Measurements from ENCODE around the gene WDR31.
"Not testable (repeated sequence)": the region's sequence is repeated elsewhere in the genome, so short reads cannot be mapped to it uniquely, and the experiment has no call there.

Gene WDR31

DNA sequence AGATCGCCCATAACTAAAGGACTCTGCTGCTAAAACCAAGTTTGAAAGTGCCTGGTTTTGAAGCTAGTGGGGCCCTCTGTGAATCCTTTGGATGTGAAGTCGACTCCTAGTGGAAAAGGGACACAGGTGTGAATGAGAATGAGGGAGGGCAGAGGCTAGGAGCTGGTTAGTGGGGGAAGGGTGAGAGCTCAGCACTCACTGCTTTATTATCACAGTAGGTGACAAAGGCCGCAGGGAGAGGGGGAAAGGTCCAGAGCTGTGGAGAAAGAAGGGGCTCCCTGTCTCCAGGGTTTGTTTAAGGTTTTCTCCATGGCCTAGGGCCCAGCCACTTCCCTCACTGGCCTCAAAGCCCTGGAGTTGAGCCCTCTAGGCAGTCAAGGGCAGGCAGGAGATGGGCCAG lies 33.2 kb upstream of the WDR31 start:
- H3K27me3 Mint-ChIP-seq, result no peaks in the 10 kb centered on the region
- no peaks in the 10 kb centered on the region for H3K36me3 Mint-ChIP-seq
- no peak overlapping the region for H3K27ac Mint-ChIP-seq
- peaks cover 10% of the 10 kb centered on the region for H3K4me1 Mint-ChIP-seq
- H3K9me3 Mint-ChIP-seq, result no peaks in the 10 kb centered on the region
- H3K4me3 Mint-ChIP-seq, result no peak overlapping the region

DNA sequence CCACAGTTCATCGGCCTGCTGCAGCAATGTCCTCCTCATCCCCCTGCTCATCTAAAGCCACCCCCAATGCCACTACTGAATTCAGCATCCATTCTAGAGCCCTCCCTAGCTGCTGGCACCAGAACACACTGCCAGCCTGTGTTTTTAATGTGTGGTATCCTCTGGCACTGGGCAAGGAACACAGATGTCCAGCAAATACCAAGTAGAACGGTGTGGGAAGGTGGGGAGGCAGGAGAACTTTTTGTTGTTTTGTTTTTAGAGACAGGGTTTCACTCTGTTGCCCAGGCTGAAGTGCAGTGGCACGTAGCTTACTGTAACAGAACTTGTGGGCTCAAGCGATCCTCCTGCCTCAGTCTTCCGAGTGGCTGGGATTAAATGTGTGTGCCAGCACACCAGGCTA lies 32.0 kb upstream of the WDR31 start:
- no peaks in the 10 kb centered on the region for H3K9me3 Mint-ChIP-seq
- H3K36me3 Mint-ChIP-seq, result no peaks in the 10 kb centered on the region
- H3K27ac Mint-ChIP-seq, result no peak overlapping the region
- no peaks in the 10 kb centered on the region for H3K27me3 Mint-ChIP-seq
- no peak overlapping the region for H3K4me3 Mint-ChIP-seq
- H3K4me1 Mint-ChIP-seq, result peaks cover 10% of the 10 kb centered on the region

DNA sequence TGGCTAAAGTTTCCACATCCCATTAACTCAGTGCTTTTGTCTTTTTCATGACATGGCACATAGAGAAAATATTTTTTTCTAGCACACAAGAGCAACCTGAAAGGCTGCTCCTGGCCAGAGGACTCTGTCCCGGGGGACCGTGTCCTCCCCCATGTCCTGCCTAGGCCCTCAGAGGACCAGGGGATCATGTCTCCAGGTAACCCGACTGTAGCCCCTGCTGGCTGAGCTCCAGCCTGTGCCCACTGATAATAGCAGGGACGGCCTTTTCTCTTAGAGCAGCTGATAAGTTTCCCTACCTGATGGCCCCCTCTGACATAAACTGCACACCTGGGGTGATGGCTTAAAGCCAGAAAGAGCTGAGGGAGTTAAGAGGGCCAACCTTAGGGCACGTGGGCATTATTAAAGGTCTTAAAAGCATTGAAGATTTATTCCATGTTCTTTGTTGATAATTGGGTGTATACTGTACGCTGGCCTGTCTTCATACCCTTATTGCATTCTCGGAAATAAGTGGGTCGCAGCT lies 30.8 kb upstream of the WDR31 start:
- Mint-ChIP-seq H3K9me3 (no peaks in the 10 kb centered on the region), H3K27me3 (no peaks in the 10 kb centered on the region), H3K4me1 (peaks cover 10% of the 10 kb centered on the region), H3K27ac (no peak overlapping the region), H3K4me3 (no peak overlapping the region), H3K36me3 (no peaks in the 10 kb centered on the region)

DNA sequence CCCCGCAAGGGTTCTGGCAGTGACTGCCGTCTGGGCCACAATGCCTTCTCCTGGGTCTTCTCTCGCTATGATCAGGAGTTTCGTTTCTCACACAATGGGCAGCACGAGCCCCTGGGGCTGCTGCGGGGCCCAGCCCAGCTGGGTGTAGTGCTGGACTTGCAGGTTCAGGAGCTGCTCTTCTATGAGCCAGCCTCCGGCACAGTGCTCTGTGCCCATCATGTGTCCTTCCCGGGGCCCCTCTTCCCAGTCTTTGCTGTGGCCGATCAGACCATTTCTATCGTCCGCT lies 29.7 kb upstream of the WDR31 start:
- no peak overlapping the region for H3K4me3 Mint-ChIP-seq
- H3K27ac Mint-ChIP-seq, result no peak overlapping the region
- H3K36me3 Mint-ChIP-seq, result no peaks in the 10 kb centered on the region
- H3K27me3 Mint-ChIP-seq, result no peaks in the 10 kb centered on the region
- H3K9me3 Mint-ChIP-seq, result no peaks in the 10 kb centered on the region
- no peaks in the 10 kb centered on the region for H3K4me1 Mint-ChIP-seq

DNA sequence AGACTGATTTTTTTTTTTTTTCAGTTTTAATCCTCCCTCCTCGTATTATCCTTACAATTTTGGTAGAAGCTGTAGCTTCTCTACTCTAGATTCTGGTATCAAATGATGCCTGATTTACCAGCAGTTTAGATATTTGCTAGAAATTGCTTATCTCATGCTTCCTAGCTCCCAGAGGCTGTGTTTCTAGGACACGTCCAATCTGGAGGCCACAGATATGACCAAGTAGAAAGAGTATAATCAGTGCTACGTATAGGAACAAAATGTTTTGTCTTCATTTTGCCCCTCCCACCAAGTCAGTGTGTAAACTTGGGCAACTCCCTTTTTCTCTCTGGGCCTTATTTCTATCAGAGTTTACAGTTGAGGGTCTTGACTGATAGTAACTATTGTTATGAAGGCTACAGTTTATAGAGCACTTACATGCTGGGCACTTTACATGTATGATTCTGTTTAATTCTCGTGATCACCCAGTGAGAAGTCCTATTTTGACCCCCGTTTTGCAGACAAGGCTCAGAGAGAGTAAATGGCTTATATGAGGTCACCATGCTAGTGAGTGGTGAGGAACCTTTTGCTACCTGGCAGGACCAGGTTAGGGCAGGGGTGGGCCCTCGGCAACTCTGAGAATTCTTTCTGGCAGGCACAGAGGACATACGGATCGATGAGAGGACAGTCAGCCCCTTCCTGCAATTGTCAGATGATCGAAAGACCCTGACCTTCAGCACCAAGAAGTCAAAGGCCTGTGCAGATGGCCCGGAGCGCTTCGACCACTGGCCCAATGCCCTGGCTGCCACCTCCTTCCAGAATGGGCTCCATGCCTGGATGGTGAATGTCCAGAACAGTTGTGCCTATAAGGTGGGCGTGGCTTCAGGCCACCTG lies 29.1 kb upstream of the WDR31 start:
- Mint-ChIP-seq H3K27me3 (no peaks in the 10 kb centered on the region), H3K9me3 (no peaks in the 10 kb centered on the region), H3K4me3 (no peak overlapping the region), H3K27ac (no peak overlapping the region), H3K36me3 (no peaks in the 10 kb centered on the region), H3K4me1 (no peaks in the 10 kb centered on the region)

DNA sequence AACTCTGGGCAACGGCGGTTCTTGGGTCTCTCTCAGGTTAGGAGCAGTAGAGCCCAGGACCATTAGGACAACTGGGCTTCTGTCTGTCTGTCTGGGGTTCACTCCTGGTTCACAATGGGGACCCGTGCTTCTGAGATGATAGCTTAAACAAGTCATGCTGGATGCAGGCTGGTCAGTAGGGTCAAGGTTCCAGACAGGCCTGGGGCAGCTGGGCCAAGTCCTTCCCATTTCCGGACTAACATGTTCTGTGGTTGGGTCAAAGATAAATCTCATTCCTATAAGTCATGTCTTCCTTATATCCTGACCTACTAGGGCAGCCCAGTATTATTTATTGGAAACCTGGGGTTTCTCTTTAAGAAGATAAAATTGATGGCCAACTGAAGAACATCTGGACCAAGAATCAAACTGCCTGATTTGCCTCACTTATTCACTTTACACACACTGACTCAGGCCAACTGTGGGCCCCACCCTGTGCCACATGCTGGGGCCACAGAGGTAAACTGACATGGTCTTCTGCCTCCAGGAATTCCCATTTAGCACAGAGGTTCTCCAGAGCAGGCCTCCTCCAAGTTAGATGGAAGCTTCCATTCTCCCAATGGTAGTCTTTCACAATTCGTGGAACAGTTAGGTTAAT lies 28.4 kb upstream of the WDR31 start:
- Mint-ChIP-seq H3K27me3 (no peaks in the 10 kb centered on the region), H3K27ac (peak overlapping the region; percentile 70), H3K4me1 (no peaks in the 10 kb centered on the region), H3K4me3 (no peak overlapping the region), H3K36me3 (no peaks in the 10 kb centered on the region), H3K9me3 (no peaks in the 10 kb centered on the region)

DNA sequence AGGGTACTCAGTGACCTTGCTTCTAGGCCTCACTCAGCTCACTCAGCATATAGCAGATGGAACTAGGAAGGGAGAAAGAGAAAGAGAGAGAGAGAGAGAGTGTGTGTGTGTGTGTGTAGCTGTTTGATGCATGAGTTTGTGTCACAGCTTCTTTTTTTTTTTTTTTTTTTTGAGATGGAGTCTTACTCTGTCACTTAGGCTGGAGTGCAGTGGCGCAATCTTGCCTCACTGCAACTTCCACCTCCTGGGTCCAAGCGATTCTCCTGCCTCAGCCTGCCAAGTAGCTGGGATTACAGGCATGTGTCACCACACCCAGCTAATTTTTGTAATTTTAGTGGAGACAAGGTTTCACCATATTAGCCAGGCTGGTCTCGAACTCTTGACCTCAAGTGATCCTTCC lies 25.6 kb upstream of the WDR31 start:
- H3K27ac Mint-ChIP-seq, H3K9me3 Mint-ChIP-seq, H3K36me3 Mint-ChIP-seq, H3K4me1 Mint-ChIP-seq, H3K27me3 Mint-ChIP-seq, H3K4me3 Mint-ChIP-seq: not testable (repeated sequence)

DNA sequence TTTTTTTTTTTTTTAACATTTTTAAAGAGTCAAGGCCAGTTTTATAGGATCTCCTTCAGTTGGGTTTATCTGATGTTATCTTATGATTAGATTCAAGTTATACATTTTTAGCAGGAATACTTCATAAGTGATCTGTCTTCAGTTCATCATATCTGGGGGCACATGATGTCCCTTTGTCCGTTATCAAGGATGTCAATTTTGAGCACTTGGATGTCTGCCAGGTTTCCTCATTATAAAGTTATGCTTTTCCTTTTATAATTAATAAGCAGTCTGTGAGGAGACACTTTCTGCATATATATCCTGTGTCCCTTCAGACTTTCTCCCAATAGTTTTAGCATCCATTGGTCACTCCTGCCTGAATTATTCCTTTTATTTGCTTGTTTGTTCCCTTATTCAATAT lies 24.9 kb upstream of the WDR31 start:
- Mint-ChIP-seq H3K27me3 (no peaks in the 10 kb centered on the region), H3K36me3 (no peaks in the 10 kb centered on the region), H3K4me3 (no peak overlapping the region), H3K4me1 (peaks cover 4% of the 10 kb centered on the region), H3K27ac (no peak overlapping the region), H3K9me3 (no peaks in the 10 kb centered on the region)

DNA sequence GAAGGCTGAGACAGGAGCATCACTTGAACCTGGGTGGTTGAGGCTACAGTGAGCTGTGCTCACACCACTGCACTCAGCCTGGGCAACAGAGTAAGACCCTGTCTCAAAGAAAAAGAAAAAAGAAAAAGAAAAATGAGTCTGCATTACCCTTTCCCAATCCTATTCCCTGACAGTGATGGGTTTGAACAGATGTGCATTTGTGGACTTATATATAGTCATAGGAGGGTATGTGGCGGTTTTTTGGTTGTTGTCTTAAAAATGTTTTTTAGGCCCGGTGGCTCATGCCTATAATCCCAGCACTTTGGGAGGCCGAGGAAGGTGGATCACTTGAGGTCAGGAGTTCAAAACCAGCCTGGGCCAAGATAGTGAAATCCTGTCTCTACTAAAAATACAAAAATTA lies 23.3 kb upstream of the WDR31 start:
- H3K4me3 Mint-ChIP-seq, result no peak overlapping the region
- H3K27ac Mint-ChIP-seq, result no peak overlapping the region
- H3K4me1 Mint-ChIP-seq, result peaks cover 4% of the 10 kb centered on the region
- no peaks in the 10 kb centered on the region for H3K36me3 Mint-ChIP-seq
- H3K9me3 Mint-ChIP-seq, result no peaks in the 10 kb centered on the region
- no peaks in the 10 kb centered on the region for H3K27me3 Mint-ChIP-seq

DNA sequence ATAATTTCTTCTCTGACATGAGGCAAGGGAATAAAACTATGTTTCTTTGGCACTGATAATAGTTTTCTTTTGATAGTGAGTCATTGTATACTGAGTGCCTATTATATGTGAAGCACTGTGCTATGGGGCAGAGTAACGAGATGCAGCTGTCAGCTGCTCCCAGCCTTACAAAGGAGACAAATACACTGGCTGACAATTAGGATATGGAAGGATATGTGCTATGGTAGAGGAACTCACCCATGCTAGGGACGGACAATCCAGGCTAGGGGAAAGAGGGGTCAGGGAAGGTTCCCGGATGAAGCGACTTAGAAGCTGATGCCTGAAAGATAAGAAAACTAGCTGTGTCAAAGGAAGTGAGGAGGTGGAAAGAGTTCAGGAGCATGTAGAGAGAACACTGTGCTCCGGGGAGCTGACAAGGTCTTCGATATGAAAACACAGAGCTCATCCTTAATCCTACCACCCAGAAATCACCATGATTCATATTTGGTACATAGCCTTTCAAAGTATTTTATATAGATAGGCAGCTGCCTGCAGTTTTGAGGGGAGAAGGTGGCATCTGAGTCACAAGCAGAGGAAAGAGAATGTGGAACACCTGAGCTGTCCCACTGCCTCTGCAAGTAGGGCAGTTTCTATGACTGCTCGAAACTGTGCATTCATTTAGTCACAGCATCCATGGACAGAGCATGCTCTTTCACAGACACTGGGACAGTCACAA lies 21.4 kb upstream of the WDR31 start:
- no peaks in the 10 kb centered on the region for H3K27me3 Mint-ChIP-seq
- H3K36me3 Mint-ChIP-seq, result no peaks in the 10 kb centered on the region
- H3K4me1 Mint-ChIP-seq, result peaks cover 4% of the 10 kb centered on the region
- H3K9me3 Mint-ChIP-seq, result no peaks in the 10 kb centered on the region
- no peak overlapping the region for H3K27ac Mint-ChIP-seq
- H3K4me3 Mint-ChIP-seq, result no peak overlapping the region

DNA sequence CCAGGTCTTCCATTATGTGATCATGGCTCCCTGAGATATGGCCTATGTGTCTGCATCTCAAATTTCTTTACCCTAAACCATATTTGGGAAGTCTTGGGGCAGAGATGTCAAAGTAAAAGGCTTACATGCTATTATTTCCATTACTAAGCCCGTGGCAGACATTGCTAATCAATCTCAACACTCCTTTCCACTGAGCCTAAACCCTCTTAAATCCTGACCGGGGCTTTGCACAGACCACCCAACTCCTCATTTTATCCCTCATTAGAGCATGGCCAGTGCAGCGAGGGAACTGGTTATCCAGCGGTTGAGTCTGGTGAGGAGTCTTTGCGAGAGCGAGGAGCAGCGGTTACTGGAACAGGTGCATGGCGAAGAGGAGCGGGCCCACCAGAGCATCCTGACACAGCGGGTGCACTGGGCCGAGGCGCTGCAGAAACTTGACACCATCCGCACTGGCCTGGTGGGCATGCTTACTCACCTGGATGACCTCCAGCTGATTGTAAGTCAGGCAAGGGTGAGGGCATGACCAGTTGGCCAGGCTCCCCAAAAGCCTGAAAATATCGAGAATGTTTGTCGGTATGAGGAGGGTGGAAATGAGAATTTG lies 20.3 kb upstream of the WDR31 start:
- no peaks in the 10 kb centered on the region for H3K9me3 Mint-ChIP-seq
- H3K27me3 Mint-ChIP-seq, result no peaks in the 10 kb centered on the region
- no peak overlapping the region for H3K4me3 Mint-ChIP-seq
- H3K27ac Mint-ChIP-seq, result no peak overlapping the region
- no peaks in the 10 kb centered on the region for H3K36me3 Mint-ChIP-seq
- H3K4me1 Mint-ChIP-seq, result peaks cover 4% of the 10 kb centered on the region

DNA sequence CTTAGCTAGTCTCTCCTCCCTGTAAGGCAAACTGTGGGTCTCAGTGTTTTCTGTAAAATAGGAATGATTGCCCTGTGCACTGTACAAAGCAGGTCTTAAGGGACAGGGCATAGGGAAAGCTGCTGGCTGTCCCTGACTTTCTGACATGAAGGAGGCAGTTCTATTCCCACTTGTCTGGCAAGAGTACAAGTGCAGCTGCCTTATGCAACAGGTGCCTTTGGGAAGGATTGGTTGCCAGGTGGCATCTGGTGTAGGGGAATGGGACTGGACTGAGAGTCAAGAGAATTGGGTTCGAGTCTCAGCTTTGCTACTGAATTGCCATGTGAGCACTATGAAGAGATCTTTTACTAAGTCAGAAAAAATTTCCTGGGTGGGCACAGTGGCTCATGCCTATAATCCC lies 19.3 kb upstream of the WDR31 start:
- no peaks in the 10 kb centered on the region for H3K9me3 Mint-ChIP-seq
- H3K36me3 Mint-ChIP-seq, result no peaks in the 10 kb centered on the region
- H3K27ac Mint-ChIP-seq, result no peak overlapping the region
- H3K4me3 Mint-ChIP-seq, result no peak overlapping the region
- H3K27me3 Mint-ChIP-seq, result no peaks in the 10 kb centered on the region
- peaks cover 4% of the 10 kb centered on the region for H3K4me1 Mint-ChIP-seq

DNA sequence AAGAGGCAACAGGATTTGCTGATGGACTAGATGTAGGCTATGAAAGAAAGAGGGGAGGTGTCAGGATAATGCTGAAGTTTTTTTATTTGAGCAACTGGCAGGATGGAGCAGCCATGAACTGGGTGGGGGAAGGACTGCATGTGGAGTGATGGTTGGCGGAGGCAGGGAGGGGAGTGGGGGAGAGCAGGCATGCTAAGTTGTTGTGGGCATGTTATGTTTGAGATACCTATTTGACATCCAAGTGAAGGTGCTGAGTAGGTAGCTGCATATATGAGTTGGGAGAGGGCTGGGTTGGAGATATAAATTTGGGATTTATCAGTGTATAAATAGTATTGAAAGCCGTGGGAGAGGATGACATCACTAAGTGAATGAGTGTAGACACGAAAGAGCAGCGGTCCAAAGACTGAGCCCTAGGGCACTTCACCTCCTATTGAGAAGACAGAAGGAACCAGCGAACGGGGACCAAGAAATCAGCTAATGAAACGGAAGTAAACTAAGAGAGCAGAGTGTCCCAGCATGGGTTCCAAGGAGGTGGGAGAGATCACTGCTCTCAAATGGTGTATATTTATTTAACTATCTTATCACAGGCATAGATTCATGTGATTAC lies 16.7 kb upstream of the WDR31 start:
- H3K27ac Mint-ChIP-seq, result no peak overlapping the region
- H3K27me3 Mint-ChIP-seq, result peaks cover 6% of the 10 kb centered on the region

DNA sequence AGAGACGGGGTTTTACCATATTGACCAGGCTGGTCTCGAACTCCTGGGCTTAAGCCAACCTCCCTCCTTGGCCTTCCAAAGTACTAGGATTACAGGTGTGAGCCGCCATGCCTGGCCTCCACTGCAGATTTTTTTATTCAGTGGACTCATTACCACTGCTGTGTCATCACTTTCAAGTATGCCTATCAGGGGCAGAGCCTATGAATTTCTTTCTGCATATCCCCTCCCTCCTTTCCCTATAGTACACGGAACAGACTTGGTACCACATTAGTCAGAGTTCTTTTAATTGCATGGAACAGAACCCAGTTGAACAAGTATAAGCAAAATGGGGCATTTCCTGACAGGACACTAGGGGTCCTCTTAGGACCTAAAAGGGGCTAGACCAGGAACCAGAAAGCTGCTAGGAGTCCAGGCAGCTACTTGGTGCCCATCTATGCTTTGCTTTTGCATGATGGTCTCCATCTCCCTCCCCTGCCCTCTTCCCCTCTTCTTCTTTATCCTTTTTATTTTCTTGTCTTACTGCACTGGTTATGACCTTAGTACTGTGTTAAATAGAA lies 15.0 kb upstream of the WDR31 start:
- Mint-ChIP-seq H3K4me3 (no peak overlapping the region), H3K27ac (no peak overlapping the region), H3K9me3 (no peaks in the 10 kb centered on the region), H3K36me3 (no peaks in the 10 kb centered on the region), H3K4me1 (peaks cover 13% of the 10 kb centered on the region), H3K27me3 (peaks cover 13% of the 10 kb centered on the region)

More for the DNA sequence above, 16.7 kb upstream of the WDR31 start:
- Mint-ChIP-seq H3K36me3 (no peaks in the 10 kb centered on the region), H3K4me3 (no peak overlapping the region), H3K9me3 (no peaks in the 10 kb centered on the region), H3K4me1 (peaks cover under 1% of the 10 kb centered on the region)

DNA sequence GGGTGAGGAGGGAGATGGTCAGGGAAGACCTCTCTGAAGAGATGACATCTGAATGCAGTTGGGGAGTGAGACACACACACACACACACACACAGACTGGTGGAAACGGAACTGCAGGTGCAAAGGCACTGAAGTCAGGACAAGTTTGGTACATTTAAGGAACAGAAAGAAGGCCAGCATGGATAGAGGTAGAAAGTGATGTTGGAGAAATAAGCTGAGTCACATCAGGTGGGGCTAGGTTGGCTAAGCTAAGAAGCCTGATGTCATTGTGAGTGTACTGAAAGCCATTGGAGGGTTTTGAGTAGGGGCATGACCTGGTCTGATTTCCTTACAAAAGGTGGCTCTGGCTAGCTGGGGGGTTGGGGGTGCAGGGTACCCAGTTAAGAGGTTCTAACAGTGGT lies 12.3 kb upstream of the WDR31 start:
- Mint-ChIP-seq H3K36me3 (no peaks in the 10 kb centered on the region), H3K27me3 (peaks cover 18% of the 10 kb centered on the region), H3K4me1 (peaks cover 17% of the 10 kb centered on the region), H3K4me3 (no peak overlapping the region), H3K27ac (no peak overlapping the region), H3K9me3 (no peaks in the 10 kb centered on the region)
